GM12864 (cell line): ENCODE data around the gene ECI1.

Experiments
- DNase-seq: peaks from one replicate; pipeline ENCODE4 v3.0.0-alpha.2; 2011; ENCODE audit warnings: low read depth
- H3K4me3 ChIP-seq: 2 replicates; pipeline ENCODE4 v1.5.1; 2011; ENCODE audit warnings: mild to moderate bottlenecking, low read depth, low read length, control low read depth
- CTCF ChIP-seq: IDR thresholded peaks from 2 replicates; pipeline ENCODE4 v1.5.1; 2011; ENCODE audit warnings: low read depth, mild to moderate bottlenecking, moderate library complexity, low read length, control low read depth, inconsistent platforms; ENCODE audit errors: missing control alignments

ECI1 gene

DNA sequence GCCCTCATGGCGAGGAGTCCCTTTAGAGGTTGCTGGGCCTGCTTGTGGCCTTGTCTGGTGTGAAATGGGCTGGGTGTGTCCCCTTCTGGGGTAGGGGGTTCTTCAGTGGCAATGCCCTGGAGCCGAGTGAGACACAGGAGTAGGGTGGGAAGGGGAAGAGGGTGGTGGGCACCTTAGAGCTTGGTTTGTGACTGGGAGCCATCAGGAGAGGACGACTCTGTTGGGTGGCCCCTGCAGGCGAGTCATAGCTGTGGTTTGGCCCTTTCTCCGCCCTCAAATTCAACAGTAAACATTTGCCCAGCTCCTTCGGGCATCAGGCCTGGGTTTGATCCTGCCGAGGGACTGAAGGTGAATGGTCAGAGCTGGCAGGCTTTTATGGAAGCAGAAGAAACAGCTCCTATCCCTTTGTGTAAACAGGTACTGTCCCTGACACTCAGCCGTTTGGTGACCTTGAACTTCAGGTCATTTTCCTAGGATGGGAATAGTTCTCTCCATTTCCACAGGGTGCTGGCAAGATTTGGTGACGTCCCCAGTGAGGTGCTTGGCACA, 25.1 kb downstream of the ECI1 start:
- H3K4me3 ChIP-seq = no peak overlapping the region
- TF ChIP-seq CTCF = no peak
- no peak for DNase-seq

DNA sequence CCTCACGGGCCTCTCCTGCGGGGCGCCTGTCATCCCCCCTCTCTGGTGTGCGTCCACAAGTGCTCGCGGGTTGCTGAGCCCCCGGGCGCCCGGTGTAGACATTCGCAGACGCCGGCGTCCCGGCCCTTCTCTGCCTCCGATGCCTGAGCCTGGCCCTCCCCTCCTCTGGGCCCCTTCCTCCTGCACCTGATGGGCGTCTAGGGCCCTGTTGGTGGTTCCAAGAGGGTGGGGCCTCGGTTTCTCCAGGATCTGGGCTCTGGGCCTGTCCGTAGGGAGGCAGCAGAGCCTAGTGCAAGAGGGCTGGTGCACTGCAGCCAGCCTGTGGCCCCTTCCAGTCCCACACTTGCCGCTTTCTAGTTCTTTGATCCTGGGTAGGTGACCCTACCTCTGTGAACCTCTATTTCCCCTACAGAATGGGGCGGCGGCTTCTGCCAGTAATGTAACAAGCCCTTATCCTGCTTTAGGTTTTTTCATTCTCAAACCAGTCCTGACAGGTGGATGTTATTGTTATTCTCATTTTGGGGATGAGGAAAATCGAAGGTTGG, 27.4 kb downstream of the ECI1 start:
- peak overlapping the region; percentile 100 for H3K4me3 ChIP-seq
- TF ChIP-seq CTCF = no peak
- no peak for DNase-seq

DNA sequence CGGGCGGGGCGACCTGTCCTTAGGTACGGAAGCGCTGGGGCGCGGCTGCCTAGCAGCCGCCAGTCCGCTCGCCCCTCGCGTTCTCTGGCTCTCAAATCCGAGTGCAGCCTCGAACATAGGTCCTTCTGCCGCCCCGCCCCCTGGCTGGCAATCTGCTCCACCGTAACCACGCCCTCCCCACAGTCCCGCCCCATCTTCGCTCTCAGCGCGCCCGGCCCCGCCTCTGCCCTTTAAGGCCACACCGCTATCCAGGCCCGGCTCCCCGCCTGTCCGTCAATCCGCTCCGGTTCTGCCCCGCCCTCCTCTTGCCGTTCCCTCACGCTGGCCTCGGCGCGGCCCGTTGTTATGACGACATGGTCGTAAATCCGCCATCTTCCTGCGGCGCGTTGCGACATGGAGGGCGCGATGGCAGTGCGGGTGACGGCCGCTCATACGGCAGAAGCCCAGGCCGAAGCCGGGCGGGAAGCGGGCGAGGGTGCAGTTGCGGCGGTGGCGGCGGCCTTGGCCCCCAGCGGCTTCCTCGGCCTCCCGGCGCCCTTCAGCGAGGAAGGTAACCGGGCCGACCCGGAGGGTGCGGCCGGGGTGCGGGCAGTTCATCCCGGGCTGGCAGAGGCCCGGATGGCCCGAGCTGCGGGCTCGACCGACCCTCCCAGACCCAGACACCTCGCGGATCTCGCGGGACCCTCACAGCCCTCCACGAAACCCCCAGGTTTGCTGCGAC, 28.0 kb downstream of the ECI1 start, which contains the start of gene E4F1:
TSS of gene E4F1 (plus strand) at position 371 of the 721 bp plus-strand sequence. CDS start at position 394, 23 bp downstream.
- peak; percentile 98 for DNase-seq
- TF ChIP-seq CTCF = no peak
- H3K4me3 ChIP-seq = peak within 1 kb of the TSS; percentile 100

DNA sequence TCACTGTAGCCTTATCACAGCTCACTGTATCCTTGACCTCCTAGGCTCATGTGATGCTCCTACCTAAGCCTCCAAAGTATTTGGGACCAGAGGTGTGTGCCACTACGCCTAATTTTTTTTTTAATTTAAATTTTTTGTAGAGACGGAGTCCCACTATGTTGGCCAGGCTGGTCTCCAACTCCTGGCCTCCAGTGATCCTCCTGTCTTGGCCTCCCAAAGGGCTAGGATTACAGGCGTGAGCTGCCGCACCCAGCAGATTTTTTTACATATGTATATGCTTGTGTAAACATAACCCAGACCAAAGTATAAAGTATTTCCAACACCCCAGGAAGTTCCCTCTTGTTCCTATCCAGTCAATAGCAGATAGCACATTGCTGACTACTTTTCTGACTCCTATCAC, 35.1 kb downstream of the ECI1 start:
- peak overlapping the region; percentile 55 for H3K4me3 ChIP-seq
- TF ChIP-seq CTCF = no peak
- DNase-seq = no peak

DNA sequence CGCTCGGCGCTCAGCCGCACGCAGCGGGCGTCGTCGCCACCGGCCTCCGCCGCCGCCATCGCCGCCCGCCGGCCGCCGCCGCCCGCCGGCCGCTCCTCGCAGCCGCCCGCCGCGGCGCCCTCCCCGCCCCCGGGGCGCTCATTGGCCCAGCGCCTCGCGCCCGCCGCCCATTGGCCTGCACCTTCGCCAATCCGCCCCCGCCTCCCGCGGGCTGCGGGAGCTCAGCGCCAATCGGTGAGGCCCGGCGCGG, 36.7 kb downstream of the ECI1 start, which contains the start of gene PGP:
TSS of gene PGP (minus strand) at position 122 of the 250 bp plus-strand sequence. CDS start at position 59, 63 bp downstream.
- no peak for TF ChIP-seq CTCF
- H3K4me3 ChIP-seq = peak within 1 kb of the TSS; percentile 98
- no peak for DNase-seq

DNA sequence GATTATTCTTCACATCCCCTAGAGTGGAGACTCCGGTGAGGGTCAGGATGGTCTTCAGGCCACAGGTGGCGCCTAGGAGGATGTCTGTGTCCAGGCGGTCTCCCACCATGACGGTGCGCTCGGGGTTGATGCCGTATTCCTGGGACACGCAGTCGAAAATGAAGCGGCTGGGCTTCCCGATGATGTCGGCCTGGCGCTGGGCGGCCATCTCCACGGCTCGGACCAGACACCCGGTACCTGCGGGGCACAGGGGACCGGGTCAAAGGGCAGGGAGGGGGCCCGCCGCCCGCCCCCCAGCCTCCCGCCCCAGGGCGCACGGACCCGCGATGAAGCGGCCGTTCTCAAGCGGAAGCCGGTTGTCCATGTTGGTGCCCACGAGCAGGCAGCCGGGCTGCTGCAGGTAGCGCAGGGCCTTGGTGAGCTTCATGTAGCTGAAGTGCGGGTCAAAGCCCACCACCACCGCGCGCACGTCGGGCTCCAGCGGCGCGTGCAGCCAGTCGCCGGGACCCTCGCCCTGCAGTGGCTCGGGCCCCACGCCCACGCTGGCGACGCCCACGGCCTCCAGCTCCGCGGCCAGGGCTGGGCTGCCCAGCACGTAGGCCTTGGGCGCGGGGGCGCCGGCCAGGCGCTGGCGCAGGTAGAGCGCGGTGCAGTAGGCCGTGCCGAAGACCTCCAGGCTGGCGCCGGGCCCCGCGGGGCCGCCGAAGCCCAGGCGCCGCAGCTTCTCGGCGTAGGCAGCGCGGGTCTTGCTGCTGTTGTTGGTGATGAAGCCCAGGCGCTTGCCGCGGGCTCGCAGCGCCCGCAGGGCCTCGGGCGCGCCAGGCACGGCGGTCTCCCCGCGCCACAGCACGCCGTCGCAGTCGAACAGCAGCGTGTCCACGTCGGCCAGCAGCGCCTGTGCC, 37.3 kb downstream of the ECI1 start:
- TF ChIP-seq CTCF = no peak
- no peak for DNase-seq
- peak overlapping the region; percentile 98 for H3K4me3 ChIP-seq
